DOHH2 (cell line): ENCODE data around the gene USH2A.

Source experiments
- H3F3A ChIP-seq: fragments of 200-600 bp; sonication (generic), shearing (Covaris generic); 2 replicates; pipeline ENCODE4 v1.6.0; 2016; ENCODE audit warnings: antibody characterized with exemption, mild to moderate bottlenecking; ENCODE audit not compliant: control insufficient read depth, insufficient read depth
- H3K27ac ChIP-seq: fragments of 200-600 bp; sonication (generic); 2 replicates; pipeline ENCODE4 v1.5.1; 2014; ENCODE audit warnings: low read depth, mild to moderate bottlenecking, low read length, moderate library complexity
- H3K27me3 ChIP-seq: fragments of 200-600 bp; sonication (generic); 2 replicates; pipeline ENCODE4 v1.6.1; 2014; ENCODE audit warnings: mild to moderate bottlenecking, low read length, mixed read lengths; ENCODE audit not compliant: control insufficient read depth
- H3K36me3 ChIP-seq: fragments of 200-600 bp; sonication (generic); 2 replicates; pipeline ENCODE4 v1.6.1; 2014; ENCODE audit warnings: mild to moderate bottlenecking, low read length, moderate library complexity, mixed read lengths; ENCODE audit not compliant: control insufficient read depth
- H3K4me1 ChIP-seq: fragments of 200-600 bp; sonication (generic); 2 replicates; pipeline ENCODE4 v1.6.1; 2014; ENCODE audit warnings: mild to moderate bottlenecking, low read length, mixed read lengths; ENCODE audit not compliant: control insufficient read depth
- H3K4me2 ChIP-seq: fragments of 200-600 bp; sonication (generic); 2 replicates; pipeline ENCODE4 v1.6.0; 2014; ENCODE audit warnings: mild to moderate bottlenecking, low read length, moderate library complexity
- H3K4me3 ChIP-seq: fragments of 200-600 bp; sonication (generic); 2 replicates; pipeline ENCODE4 v1.5.1; 2014; ENCODE audit warnings: mild to moderate bottlenecking, low read length, mixed read lengths
- H3K79me2 ChIP-seq: fragments of 200-600 bp; sonication (generic); 2 replicates; pipeline ENCODE4 v1.6.1; 2014; ENCODE audit warnings: mild to moderate bottlenecking, low read length, mixed read lengths; ENCODE audit not compliant: control insufficient read depth
- H3K9me2 ChIP-seq: fragments of 200-600 bp; sonication (generic); replicated peaks from 2 replicates; pipeline ENCODE4 v1.6.1; 2014; ENCODE audit warnings: mild to moderate bottlenecking, low read length, mixed read lengths; ENCODE audit not compliant: control insufficient read depth
- H3K9me3 ChIP-seq: fragments of 200-600 bp; sonication (generic); 2 replicates; pipeline ENCODE4 v1.6.1; 2014; ENCODE audit warnings: antibody characterized with exemption, low read length, mixed read lengths; ENCODE audit not compliant: control insufficient read depth, insufficient read depth
- H4K20me1 ChIP-seq: fragments of 200-600 bp; sonication (generic); 2 replicates; pipeline ENCODE4 v1.6.0; 2014; ENCODE audit warnings: low read depth, mild to moderate bottlenecking, antibody characterized with exemption, low read length, moderate library complexity; ENCODE audit not compliant: control insufficient read depth, insufficient read depth
- CTCF ChIP-seq: fragments of 200-600 bp; sonication (generic); IDR thresholded peaks from one replicate; pipeline ENCODE4 v1.5.1; 2014; ENCODE audit warnings: antibody characterized with exemption, mild to moderate bottlenecking, low read depth, low read length; ENCODE audit not compliant: poor library complexity, severe bottlenecking
- EZH2phosphoT487 ChIP-seq: fragments of 200-600 bp; sonication (generic); IDR thresholded peaks from 2 replicates; pipeline ENCODE4 v1.6.1; 2017; ENCODE audit warnings: borderline replicate concordance, mild to moderate bottlenecking, antibody characterized with exemption, low read length, moderate library complexity, mixed read lengths

USH2A gene

DNA sequence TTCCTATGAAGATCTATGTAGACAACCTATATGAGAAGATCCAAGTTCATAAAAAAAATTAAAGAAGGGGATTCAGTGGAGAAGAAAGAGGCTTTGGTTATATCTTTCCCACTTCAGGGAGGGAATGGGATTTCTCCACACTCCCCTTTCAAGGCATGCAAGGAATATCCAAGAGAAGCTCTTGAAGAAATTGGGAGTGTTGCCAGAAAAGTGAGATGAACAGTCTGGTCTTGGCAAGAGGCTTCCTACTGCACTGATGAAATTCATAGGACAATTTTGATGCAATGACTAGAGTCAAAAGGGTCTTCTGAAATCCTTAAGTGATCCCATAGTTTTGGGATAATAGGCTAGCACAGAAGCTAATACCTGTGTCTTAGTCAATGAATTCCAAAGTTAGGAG is 703.1 kb downstream of the USH2A start:
- Histone ChIP-seq H3K4me2 (no peak overlapping the region), H3K27ac (no peak overlapping the region), H3K9me3 (no peaks in the 10 kb centered on the region), H3F3A (no peaks in the 10 kb centered on the region), H3K36me3 (no peaks in the 10 kb centered on the region), H3K4me3 (no peak overlapping the region), H3K27me3 (no peaks in the 10 kb centered on the region), H3K9me2 (no peaks in the 10 kb centered on the region), H3K79me2 (no peaks in the 10 kb centered on the region), H3K4me1 (no peaks in the 10 kb centered on the region), H4K20me1 (no peaks in the 10 kb centered on the region)
- TF ChIP-seq EZH2phosphoT487, result no peak
- TF ChIP-seq CTCF, result no peak

DNA sequence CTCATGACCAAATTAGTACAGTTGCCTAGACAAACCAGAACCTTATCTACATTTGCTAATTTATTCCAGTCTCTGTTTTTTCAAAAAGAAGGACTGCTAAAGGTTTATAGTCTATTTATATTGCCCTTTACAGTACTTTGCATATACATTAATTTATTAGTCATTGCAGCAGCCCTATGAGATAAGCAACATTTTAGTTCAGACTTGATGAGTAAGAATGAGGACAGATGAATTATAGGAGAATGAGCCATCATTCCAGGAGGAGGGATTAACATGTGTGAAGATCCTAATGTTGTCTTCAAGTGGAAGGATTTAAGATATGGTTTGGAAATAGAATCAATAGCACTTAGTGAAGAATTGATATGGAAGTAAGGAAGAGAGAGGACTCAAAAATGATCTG is 703.7 kb downstream of the USH2A start:
- Histone ChIP-seq H3F3A (no peaks in the 10 kb centered on the region), H3K27ac (no peak overlapping the region), H3K4me2 (no peak overlapping the region), H3K4me3 (no peak overlapping the region), H3K9me3 (no peaks in the 10 kb centered on the region), H3K27me3 (no peaks in the 10 kb centered on the region), H3K36me3 (no peaks in the 10 kb centered on the region), H3K79me2 (no peaks in the 10 kb centered on the region), H3K4me1 (no peaks in the 10 kb centered on the region), H3K9me2 (no peaks in the 10 kb centered on the region), H4K20me1 (no peaks in the 10 kb centered on the region)
- TF ChIP-seq EZH2phosphoT487 (no peak), CTCF (no peak)

DNA sequence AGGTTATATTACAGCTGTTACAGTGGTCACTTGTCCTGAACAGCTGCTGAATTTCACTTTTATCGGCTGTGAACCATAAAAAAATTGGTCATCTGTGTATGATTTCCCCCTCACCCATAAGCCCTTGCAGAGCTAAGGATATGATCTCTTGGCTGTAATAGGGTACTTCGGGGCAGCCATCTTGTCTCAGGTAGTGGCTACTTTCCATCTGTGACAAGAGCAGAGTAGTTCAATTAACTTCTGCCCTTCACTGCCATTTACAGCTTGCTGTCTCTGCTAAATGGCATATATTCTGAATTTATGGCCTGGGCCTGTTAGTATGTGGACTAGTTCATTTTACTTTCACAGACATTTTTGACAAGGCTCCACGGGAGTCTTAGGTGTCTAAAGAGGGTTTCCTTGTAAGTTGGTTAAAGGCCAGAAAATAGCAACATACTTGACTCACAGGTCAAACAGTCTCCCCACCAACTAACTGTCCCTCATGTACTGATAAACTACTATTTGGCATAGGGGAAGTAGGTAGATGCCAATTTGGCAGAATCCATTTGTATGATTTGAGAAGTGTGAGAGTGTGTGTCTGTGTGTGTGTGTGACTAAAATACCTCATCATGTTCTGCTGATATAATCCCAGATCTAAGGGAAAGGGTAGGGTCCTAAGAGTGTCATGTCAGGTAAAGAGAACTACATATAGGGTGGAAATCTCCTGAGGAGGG is 704.5 kb downstream of the USH2A start:
- Histone ChIP-seq H3F3A (no peaks in the 10 kb centered on the region), H3K4me3 (no peak overlapping the region), H3K79me2 (no peaks in the 10 kb centered on the region), H4K20me1 (no peaks in the 10 kb centered on the region), H3K27ac (no peak overlapping the region), H3K36me3 (no peaks in the 10 kb centered on the region), H3K27me3 (no peaks in the 10 kb centered on the region), H3K4me2 (no peak overlapping the region), H3K4me1 (no peaks in the 10 kb centered on the region), H3K9me3 (no peaks in the 10 kb centered on the region), H3K9me2 (no peaks in the 10 kb centered on the region)
- TF ChIP-seq EZH2phosphoT487 (no peak), CTCF (no peak)
